Natural killer cell (primary cell): ENCODE measurements around the gene SIRPD. TPM values are rescaled to one million over a fixed set of nuclear protein-coding genes. Genes with fewer than 3 reads are reported as not detected.

Experiments used
- ATAC-seq, 3 donors: fragments of 150-1000 bp in 2 of 3; fragments of 200-7000 bp in 1 of 3; cut with Tn5 transposase; 1 replicate in 1 of 3; 2 replicates in 2 of 3; pipeline ENCODE4 v1.10.0; 2021; ENCODE audit warnings: mild to moderate bottlenecking in 2 of 3, moderate library complexity in 2 of 3
- DNase-seq, 2 donors: peaks; one replicate each; pipeline versions ENCODE4 v3.0.0 to v3.0.0-alpha.2; 2013 to 2021; ENCODE audit warnings: mixed read lengths in 1 of 2
- H3K27ac ChIP-seq: one replicate; pipeline ENCODE4 v1.5.1; 2013; ENCODE audit warnings: mild to moderate bottlenecking, low read length
- H3K27me3 ChIP-seq: one replicate; pipeline ENCODE4 v1.6.1; 2013; ENCODE audit warnings: low read length; ENCODE audit not compliant: control insufficient read depth, insufficient read depth
- H3K36me3 ChIP-seq: one replicate; pipeline ENCODE4 v1.6.1; 2013; ENCODE audit warnings: low read length; ENCODE audit not compliant: control insufficient read depth, insufficient read depth
- H3K4me1 ChIP-seq: one replicate; pipeline ENCODE4 v1.6.1; 2013; ENCODE audit warnings: low read length; ENCODE audit not compliant: control insufficient read depth, insufficient read depth
- H3K4me3 ChIP-seq: one replicate; pipeline ENCODE4 v1.5.1; 2013; ENCODE audit warnings: low read length
- H3K9me3 ChIP-seq: one replicate; pipeline ENCODE4 v1.6.1; 2013; ENCODE audit warnings: low read length; ENCODE audit not compliant: control insufficient read depth, insufficient read depth
- H3K27ac Mint-ChIP-seq, 2 donors: one replicate each; pipeline ENCODE4 v1.8.0; 2022; ENCODE audit warnings: mild to moderate bottlenecking in 2 of 2, mixed read lengths in 2 of 2, moderate library complexity in 1 of 2
- H3K27me3 Mint-ChIP-seq, 2 donors: one replicate each; pipeline ENCODE4 v1.8.0; 2022; ENCODE audit warnings: low read depth in 2 of 2, mixed read lengths in 2 of 2
- H3K36me3 Mint-ChIP-seq: one replicate; pipeline ENCODE4 v1.8.0; 2022; ENCODE audit warnings: mixed read lengths
- H3K4me1 Mint-ChIP-seq, 2 donors: one replicate each; pipeline ENCODE4 v1.8.0; 2022; ENCODE audit warnings: mixed read lengths in 2 of 2
- H3K4me3 Mint-ChIP-seq: one replicate; pipeline ENCODE4 v1.8.0; 2022; ENCODE audit warnings: mild to moderate bottlenecking, moderate library complexity, mixed read lengths
- H3K9me3 Mint-ChIP-seq, 2 donors: one replicate each; pipeline ENCODE4 v1.8.0; 2022; ENCODE audit warnings: mixed read lengths in 2 of 2
- CTCF ChIP-seq: fragments of 200-600 bp; IDR thresholded peaks from one replicate; pipeline ENCODE4 v1.8.0; 2022; ENCODE audit warnings: antibody characterized with exemption
- WGBS: methylation state at CpG from one replicate; pipeline ENCODE4 v1.1.7; 2013; ENCODE audit warnings: missing lambda C conversion rate; ENCODE audit not compliant: insufficient coverage; 5-methylcytosine and 5-hydroxymethylcytosine counted together
- intact Hi-C: fragments of 100-400 bp; cut with micrococcal nuclease; formaldehyde crosslinking; loops from one replicate; pipeline ENCODE4 v1.14.2; 2022
- total RNA-seq, 4 donors: library from RNA; stranded (reverse); fragments of 120-200 nt in 1 of 4; gene quantifications; one replicate each; pipeline versions ENCODE4 v1.2.3 to v1.2.4, GENCODE V29; 2013 to 2022

The SIRPD gene
- total RNA-seq, 3 donors from 2014 or later (not counting 1 experiment from before 2014, with no cell fraction given), result not detected

- H3K27me3 ChIP-seq, result no peaks in the 10 kb centered on the region
- H3K4me1 ChIP-seq, result no peaks in the 10 kb centered on the region
- ATAC-seq, result no peak
- no peak overlapping the region for H3K4me3 ChIP-seq
- no peaks in the 10 kb centered on the region for H3K36me3 ChIP-seq
- H3K27me3 Mint-ChIP-seq, result peaks cover 46 to 80% of the 10 kb centered on the region in 2 donors
- WGBS, result 100% methylated on average over 1 of the region's 2 CpGs
- no peaks in the 10 kb centered on the region for H3K36me3 Mint-ChIP-seq
- H3K9me3 Mint-ChIP-seq, result no peaks in the 10 kb centered on the region
- H3K9me3 ChIP-seq, result no peaks in the 10 kb centered on the region
- intact Hi-C loops, result no loop called here
- no peak for DNase-seq
- peak overlapping the region; percentile 31 for H3K27ac ChIP-seq
- TF ChIP-seq CTCF, result no peak
- no peaks in the 10 kb centered on the region for H3K4me1 Mint-ChIP-seq
- H3K27ac Mint-ChIP-seq, result no peak overlapping the region
- H3K4me3 Mint-ChIP-seq, result no peak overlapping the region
Measured at GRCh38 chr20:1489325-1489724, 68.2 kb downstream of the SIRPD start.

- H3K27me3 Mint-ChIP-seq, result peaks cover 39 to 77% of the 10 kb centered on the region in 2 donors
Measured at GRCh38 chr20:1486566-1486965, 70.9 kb downstream of the SIRPD start.

GRCh38 chr20:1484438-1485116, 72.9 kb downstream of the SIRPD start:
- Histone ChIP-seq H3K4me1 (no peaks in the 10 kb centered on the region), H3K4me3 (no peak overlapping the region), H3K9me3 (no peaks in the 10 kb centered on the region), H3K27ac (no peak overlapping the region), H3K36me3 (no peaks in the 10 kb centered on the region), H3K27me3 (peaks cover 3% of the 10 kb centered on the region)
- ATAC-seq (no peak), DNase-seq (no peak)
- WGBS, result 72% methylated on average over 4 of the region's 5 CpGs
- no peak for TF ChIP-seq CTCF
- Mint-ChIP-seq H3K27ac (no peak overlapping the region), H3K4me1 (no peaks in the 10 kb centered on the region), H3K27me3 (peaks cover 29 to 62% of the 10 kb centered on the region in 2 donors), H3K9me3 (no peaks in the 10 kb centered on the region), H3K4me3 (no peak overlapping the region), H3K36me3 (no peaks in the 10 kb centered on the region)
- intact Hi-C loops, result no loop called here

More at GRCh38 chr20:1486566-1486965, 70.9 kb downstream of the SIRPD start:
- no peaks in the 10 kb centered on the region for H3K4me1 Mint-ChIP-seq
- H3K36me3 Mint-ChIP-seq, result no peaks in the 10 kb centered on the region
- H3K27ac ChIP-seq, result no peak overlapping the region
- no peak overlapping the region for H3K4me3 ChIP-seq
- TF ChIP-seq CTCF, result no peak
- no peak for ATAC-seq
- H3K4me3 Mint-ChIP-seq, result no peak overlapping the region
- H3K9me3 Mint-ChIP-seq, result no peaks in the 10 kb centered on the region
- no peak for DNase-seq
- no peaks in the 10 kb centered on the region for H3K4me1 ChIP-seq
- no peaks in the 10 kb centered on the region for H3K9me3 ChIP-seq
- no peak overlapping the region for H3K27ac Mint-ChIP-seq
- peaks cover 3% of the 10 kb centered on the region for H3K27me3 ChIP-seq
- whole genome bisulfite sequencing, result 90% methylated on average over 1 of the region's 2 CpGs
- intact Hi-C loops, result no loop called here
- H3K36me3 ChIP-seq, result no peaks in the 10 kb centered on the region

Other genes with a start within 250 kb of the SIRPD start
- 1 to 10 TPM; 2.0 to 2.7 (median 2.6) TPM for gene SDCBP2, start 228.6 kb downstream of the SIRPD start, total RNA-seq
- gene FKBP1A, start 164.7 kb downstream of the SIRPD start, total RNA-seq, result 10 to 100 TPM; 74.6 to 76.4 (median 75.4) TPM
- 10 to 100 TPM; 53.9 to 69.0 (median 66.2) TPM for gene NSFL1C, start 90.9 kb downstream of the SIRPD start, total RNA-seq
- gene SIRPB2, start 66.3 kb downstream of the SIRPD start, total RNA-seq, result 1 to 10 TPM; 1.1 to 2.2 (median 1.5) TPM
- gene SIRPB1, start 62.3 kb upstream of the SIRPD start, total RNA-seq, result 1 to 10 TPM; 2.6 to 7.2 (median 5.3) TPM
- 1 to 10 TPM; 1.9 to 3.9 (median 3.1) TPM for gene SIRPG, start 100.1 kb upstream of the SIRPD start, total RNA-seq